Amniotic stem cell (primary cell): ENCODE measurements around the gene ACP7.

ENCODE experiments used
- DNase-seq: peaks from one replicate; lab custom pipeline; 2025; lab: John Stamatoyannopoulos, UW

Gene ACP7

DNA sequence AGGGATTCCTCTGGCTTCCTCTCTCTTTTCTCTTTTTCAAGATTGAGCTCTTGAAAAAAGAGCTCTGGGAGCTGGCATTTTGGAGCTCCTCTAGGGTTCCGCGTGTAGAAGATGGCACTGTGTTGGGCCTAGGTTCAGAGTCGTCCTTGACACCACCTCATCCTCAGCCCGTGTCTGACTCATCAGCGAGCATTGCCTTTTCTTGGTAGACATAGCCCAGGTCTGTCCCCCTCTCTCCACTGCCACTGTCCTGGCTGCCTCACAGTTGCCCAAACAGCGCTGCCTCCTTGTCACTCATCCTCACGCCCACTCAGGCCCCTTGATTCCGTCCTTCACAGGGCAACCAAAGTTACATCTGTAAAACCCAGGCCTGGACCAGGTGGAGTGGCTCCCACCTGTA, 66.1 kb downstream of the ACP7 start:
- DNase-seq: no peak

DNA sequence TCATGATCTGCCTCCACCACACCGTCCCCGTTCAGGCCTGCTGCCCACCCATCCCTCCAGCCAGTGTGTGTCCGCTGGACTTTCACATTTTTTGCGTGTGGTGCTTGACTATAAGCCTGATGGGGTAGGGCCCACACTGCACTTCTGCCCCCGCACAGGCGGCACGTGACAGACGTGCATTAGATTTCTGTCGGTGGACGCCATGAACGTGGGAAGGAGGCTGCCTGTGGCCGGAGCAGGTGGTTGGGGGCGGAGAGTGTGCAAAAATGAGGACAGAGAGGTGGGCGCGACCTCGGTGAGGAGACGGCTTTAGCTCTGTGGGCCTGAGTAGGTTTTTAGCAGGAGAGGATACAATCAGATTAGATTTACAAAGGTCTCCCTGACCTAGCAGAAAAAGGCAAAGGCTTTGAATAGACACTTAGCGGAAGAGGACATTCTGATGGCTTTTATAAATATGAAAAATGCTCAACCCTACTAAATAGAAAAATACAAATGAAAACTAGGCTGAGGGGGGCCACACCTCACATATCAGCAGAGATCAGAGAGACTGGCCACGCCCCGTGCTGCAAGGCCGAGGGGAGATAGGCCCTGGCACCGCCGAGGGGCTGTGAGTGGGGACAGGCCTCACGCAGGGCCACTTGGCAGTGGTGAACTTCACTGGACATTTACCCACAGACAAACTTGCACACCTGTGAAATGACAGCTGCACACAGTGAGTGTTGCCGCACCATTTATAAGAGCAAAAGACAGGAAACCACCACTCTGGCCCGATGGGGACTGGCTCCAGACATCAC, 66.8 kb downstream of the ACP7 start:
- no peak for DNase-seq

DNA sequence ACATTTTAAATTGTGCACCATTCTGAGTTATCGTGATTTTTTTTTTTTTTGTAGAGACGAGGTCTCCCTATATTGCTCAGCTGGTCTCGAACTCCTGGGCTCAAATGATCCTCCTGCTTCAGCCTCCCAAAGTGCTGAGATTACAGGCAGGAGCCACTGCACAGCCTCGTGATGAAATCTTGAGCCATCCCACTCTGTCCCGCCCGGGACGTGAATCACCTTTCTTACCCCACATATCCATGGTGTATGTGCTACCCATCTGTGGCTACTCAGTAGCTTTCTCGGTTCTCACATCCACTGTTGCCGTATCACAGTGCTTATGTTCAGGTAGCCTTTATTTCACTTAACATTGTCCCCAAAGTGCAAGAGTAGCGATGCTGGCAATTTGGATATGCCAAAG, 67.9 kb downstream of the ACP7 start:
- no peak for DNase-seq

DNA sequence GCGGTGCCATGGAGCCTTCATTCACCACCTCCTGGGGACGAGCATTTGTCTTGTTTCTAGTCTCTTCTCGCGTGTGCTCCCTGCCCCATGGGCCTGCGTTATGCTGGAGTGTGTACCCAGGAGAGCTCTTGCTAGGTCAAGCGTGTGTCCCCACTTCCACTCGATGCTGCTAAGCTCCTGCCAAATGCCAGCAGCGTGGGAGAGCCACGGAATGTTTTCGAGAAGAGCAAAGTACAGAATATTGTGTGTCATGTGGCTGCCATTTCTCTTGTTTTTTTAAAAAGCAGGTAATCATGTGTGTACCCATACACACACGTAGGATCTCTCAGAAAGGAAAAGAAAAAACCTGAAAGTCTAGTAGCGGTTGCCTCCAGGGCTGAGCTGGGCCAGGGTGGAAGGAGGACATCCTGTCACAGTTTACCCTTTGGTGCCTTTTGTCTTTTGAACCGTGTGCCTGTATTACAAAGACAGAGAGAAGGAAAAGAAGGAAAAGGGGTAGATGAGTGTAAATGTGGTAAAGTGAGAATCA, 70.0 kb downstream of the ACP7 start:
- DNase-seq: no peak

DNA sequence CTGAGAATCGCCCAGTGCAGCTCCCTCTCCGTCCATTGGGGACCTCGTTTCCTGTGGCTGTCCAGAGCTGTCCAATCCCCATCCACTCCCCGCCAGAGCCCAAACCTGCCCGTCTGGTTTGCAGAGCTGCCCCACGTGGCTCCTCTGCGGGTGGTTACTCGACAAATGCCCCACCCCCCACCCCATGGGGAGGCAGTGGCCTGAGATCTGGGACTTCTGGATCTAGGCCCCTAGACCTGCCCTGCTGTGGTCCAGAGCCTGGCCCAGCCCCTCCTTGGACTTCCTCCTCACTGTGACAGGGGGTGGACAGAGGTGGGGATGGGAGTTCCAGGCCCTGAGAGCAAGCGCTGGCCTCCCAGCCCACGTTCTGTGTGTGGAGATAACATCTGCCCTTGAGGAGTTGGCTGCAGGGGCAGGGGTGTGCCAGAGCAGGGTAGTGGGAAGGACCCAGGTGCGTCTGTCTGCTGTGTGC, 70.5 kb downstream of the ACP7 start:
- no peak for DNase-seq

DNA sequence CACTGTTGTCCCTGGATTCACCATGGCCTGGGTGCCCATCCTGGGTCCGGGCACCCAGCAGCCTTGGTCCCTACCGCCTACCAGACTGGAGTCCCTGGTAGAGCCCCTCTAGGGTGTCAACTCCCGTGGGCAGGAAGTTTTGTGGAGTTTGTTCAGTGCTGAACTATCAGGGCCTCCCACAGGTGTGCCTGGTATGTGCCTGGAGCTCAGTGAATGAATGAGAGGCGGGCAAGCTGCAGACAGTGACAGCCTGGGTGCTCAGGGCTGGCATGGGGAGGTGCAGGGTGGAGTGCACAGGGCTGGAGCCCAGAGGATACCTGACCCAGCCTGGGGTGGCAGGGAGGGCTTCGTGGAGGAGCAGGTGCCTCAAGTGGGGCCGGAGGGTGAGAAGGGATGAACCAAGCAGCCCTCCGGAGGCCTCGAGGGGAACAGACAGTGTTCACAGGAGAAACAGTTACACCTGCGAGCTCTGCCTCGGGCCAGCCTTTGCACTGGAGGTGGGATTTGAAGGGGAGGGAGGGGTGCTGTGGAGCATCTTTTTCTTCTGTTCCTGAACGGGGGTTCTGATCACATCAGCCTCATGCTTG, 71.0 kb downstream of the ACP7 start:
- no peak for DNase-seq

DNA sequence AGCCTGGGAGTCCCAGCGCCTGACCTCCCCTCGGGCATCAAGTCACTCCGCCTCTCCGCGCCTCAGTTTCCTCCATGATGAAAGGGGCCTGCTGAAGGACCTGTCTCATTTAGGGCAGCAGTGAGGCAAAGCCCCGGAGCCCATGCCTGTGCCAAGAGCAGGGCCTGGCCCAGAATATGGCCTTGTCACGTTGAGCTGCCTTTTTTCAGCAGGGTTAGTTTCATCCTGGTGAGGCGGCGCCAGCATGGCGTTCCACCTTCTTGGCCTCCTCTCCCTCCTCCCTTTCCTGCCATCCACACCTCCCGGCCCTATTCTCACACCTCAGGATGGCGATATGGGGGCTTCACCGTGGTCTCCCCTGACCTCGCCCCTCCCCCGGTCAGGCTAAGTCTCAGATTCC, 71.6 kb downstream of the ACP7 start:
- no peak for DNase-seq

DNA sequence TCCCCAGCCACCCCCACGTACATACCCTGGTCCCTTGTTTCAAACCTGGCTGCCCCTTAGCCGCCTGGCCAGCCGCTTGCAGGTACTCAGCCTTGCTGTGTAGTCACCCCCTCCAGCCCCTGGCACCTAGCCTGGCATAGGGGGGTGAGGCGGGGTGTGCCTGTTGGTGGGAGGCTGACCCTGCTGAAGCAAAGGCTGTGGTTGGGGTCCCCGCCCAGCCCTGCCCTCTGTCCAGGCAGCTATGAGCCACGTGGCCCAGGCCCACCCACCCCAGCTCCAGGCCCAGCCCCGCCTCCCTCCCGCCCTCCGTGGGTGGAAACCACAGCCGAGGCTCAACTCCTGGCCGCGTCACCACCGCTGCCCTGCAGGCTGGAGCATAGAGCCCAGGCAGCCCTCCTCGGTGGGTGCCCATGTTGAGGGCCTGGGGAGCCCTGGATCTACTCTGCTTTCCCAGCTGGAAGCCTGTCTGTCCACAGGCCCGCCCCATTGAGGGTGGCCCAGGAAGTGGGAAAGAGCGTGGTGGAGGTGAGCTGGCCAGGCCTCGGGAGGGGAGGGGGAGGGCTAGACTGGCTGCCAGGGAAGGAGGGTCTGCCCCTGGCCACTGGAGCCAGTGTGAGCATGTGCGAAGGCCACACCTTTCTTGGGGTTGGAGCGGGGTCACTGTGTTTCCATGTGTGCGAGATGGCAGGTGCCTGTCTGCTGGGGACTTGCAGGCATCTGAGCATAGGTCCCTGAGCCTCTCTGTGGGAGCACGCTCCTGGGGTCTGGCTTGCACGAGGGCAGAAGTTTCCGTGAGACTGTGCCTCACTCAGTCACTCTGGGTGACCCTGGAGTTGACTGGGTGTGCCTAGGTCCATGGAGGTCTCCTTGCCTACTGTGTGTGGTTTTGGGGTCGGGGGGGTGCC, 72.4 kb downstream of the ACP7 start:
- no peak for DNase-seq

DNA sequence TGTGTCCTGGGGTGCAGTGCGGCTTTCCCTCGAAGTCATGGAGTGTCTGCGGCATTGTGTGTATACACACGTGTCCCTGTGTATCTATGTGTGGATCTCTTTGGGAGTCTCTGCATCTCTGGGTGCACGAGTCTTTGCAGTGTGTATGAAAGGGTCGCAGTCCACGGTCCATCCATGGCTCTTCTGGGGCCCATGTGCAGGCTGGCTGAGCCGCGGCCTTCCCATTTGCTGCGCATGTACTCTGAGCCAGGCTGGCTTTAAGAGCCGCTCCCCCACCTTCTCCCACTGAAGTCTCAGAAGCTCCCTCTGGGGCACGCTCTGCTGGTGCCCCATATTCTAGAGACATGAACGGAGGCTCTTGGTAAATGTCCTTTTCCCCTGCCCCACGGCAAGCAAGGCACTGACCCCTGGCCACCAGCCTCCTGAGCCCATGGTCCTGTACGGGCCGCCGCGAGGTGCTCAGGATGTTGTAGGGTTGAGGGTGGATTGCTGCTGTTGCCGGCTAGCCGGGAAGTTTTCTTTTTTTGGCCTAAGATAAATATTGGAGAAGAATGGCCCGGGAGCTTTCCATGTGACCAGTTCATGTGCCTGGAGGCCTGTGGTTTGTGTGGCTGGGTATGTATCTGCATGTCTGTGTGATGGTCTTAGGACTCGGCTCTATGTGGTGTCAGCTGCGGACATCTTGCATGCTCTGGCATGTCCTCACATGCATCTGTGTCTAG, 73.3 kb downstream of the ACP7 start:
- no peak for DNase-seq

DNA sequence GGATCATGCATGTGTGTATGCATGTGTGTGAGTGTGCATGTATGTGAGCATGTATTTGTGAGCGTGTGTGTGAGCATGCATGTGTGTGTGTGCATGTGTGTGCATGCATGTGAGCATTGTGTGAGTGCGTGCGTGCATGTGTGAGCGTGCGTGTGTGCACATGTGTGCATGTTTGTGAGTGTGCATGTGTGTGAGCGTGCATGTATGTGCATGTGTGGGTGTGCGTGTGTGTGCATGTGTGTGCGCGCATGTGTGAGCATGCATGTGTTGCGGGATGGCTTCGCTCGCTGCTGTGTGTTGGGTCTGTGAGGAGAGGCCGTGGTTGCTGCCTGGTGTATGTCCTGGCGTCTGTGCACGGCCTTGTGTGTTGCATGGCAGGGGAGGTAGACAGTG, 73.8 kb downstream of the ACP7 start:
- DNase-seq: no peak

DNA sequence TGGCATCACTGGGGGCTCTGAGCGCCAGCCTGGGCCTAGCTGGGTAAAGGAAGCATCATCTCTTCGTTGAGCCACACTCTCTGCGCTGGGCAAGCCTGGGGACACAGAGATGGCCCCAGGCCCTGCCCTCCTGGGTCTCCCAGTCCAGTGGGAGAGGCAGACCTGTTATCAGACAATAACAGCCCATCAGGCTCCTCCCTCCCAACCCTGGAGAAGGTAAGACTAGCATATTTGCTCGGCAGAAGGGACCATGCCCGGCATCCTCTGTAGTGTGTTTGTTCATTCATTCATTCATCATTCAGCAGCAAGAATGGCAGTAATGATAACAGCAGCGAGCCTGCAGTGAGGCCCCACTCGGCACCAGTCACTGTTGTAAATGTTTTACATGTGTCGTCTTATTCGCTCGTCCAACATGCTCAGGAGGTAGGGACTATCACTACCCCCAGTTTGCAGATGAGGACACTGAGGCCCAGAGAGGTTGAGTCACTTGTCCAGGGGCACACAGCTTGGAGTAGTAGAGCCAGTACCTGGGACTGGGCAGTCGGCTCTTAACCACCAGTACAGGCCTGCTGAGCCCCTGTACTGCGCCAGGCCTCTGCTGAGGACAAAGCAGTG, 74.6 kb downstream of the ACP7 start:
- no peak for DNase-seq

DNA sequence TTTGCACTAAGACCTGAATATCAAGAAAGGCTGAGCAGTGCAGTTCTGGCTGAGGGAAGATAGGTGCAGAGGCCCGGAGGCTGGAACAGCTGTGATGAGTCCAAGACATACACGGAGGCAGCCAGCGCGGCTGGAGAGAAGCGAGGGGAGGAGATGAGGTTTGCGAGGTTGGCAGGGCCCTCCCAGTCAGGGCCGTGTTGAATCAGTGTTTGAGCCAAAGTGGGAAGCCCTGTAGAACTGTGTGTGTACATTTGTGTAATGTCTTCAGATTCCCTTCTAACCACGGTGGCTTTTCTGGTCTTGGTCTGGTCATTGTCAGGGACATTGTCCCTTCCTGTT, 76.3 kb downstream of the ACP7 start:
- DNase-seq: no peak
